ENCODE measurements around the gene C1orf159. TPM values are rescaled to one million over a fixed set of nuclear protein-coding genes. Genes with fewer than 3 reads are reported as not detected.
A peak's percentile ranks its signal among the peaks of the same experiment; 100 is the strongest.

C1orf159 gene
- total and polyA plus RNA-seq, 2 experiments from 2014 or later: 9.6 to 21.5 TPM

DNA sequence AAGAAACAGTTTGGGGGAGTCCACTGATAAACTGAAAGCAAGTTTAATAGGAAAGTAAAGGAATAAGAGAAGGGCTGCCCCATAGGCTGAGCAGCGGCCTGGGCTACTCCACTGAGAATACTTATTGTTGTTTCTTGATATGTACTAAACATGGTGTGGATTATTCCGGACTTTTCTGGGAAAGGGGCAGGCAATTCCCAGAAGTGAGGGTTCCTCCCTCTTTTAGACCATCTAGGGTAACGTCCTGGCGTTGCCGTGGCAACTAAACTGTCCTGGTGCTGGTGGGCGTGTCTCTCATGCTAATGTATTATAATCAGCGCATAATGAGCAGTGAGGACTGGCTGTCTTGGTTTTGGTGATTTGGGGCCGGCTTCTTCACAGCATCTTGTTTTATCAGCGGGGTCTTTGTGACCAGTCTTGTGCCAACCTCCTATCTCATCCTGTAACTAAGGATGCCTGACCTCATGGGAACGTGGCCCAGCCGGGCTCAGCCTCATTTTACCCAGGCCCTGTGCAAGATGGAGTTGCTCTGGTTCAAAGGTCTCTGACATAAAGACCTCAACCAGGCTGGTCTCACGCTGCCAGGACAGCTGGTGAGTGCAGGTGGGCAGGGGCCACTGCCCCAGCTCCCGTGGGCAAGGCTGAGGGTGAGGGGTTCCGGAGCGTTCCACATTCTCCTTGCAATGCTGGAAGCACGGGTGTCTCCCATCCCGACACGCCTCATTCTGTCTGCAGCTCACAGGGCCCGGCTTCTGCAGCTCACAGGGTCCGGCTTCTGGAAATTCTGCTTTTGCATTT, 19.6 kb upstream of the C1orf159 start:
- H3K4me2 ChIP-seq: no peak overlapping the region
- no peak overlapping the region for H3K27ac ChIP-seq (ENCODE audit: low read depth)
- no peaks in the 10 kb centered on the region for H3K9me3 Mint-ChIP-seq
- TF ChIP-seq ZNF114 (CRISPR knock-in tag; IDR thresholded peaks at IDR 0.05): no peak
- no peak for TF ChIP-seq CTCF (conservative IDR thresholded peaks at IDR 0.05; ENCODE audit: low read depth in 2 of 2)
- no peak for TF ChIP-seq EZH2 (IDR thresholded peaks at IDR 0.05; ENCODE audit: low read depth, unreplicated experiment)
- no peak for TF ChIP-seq JUNB (IDR thresholded peaks at IDR 0.05; ENCODE audit: unreplicated experiment)
- peaks cover 6% of the 10 kb centered on the region; the same call in 1 of the 2 replicates for H3K4me1 ChIP-seq (ENCODE audit: insufficient read depth)
- DNase-seq (ENCODE audit: low spot score) (peak; percentile 78), ATAC-seq (no peak)
- H3K27me3 Mint-ChIP-seq (ENCODE audit: insufficient read depth, low read depth, poor library complexity): peaks cover 7% of the 10 kb centered on the region
- no peaks in the 10 kb centered on the region for H4K20me1 ChIP-seq (replicated peaks; ENCODE audit: insufficient read depth)
- no peak overlapping the region for H3K4me3 ChIP-seq
- H3K4me1 Mint-ChIP-seq: peaks cover 13% of the 10 kb centered on the region
- no peaks in the 10 kb centered on the region for H3K36me3 Mint-ChIP-seq (ENCODE audit: low read depth)
- no peaks in the 10 kb centered on the region for H3K79me2 ChIP-seq (replicated peaks; ENCODE audit: insufficient read depth)
- H3K9me2 ChIP-seq (ENCODE audit: insufficient read depth): no peaks in the 10 kb centered on the region
- no peaks in the 10 kb centered on the region for H3K36me3 ChIP-seq (ENCODE audit: insufficient read depth)
- no peak overlapping the region for H3K27ac Mint-ChIP-seq
- H3K4me3 Mint-ChIP-seq: no peak overlapping the region; the same call in 2 of the 3 replicates
- 0 out of 2 replicates have a peak, but pooled peaks cover 5% of the 10 kb centered on the region for H3F3A ChIP-seq (replicated peaks; ENCODE audit: low read depth)
- H3K27me3 ChIP-seq (ENCODE audit: insufficient read depth): peaks cover 6% of the 10 kb centered on the region; the same call in 1 of the 2 replicates
- H2AFZ ChIP-seq: no peak overlapping the region

GRCh38 chr1:1134300-1134970, 18.5 kb upstream of the C1orf159 start:
- no peaks in the 10 kb centered on the region for H3K79me2 ChIP-seq (replicated peaks; ENCODE audit: insufficient read depth)
- DNase-seq (ENCODE audit: low spot score): no peak
- no peak overlapping the region for H2AFZ ChIP-seq
- H3F3A ChIP-seq (replicated peaks; ENCODE audit: low read depth): peaks cover 5% of the 10 kb centered on the region; the same call in 1 of the 2 replicates
- H3K9me3 Mint-ChIP-seq: no peaks in the 10 kb centered on the region
- H3K4me2 ChIP-seq: no peak overlapping the region
- peaks cover 13% of the 10 kb centered on the region for H3K4me1 Mint-ChIP-seq
- H3K4me1 ChIP-seq (ENCODE audit: insufficient read depth): peaks cover 6% of the 10 kb centered on the region; the same call in 1 of the 2 replicates
- TF ChIP-seq CTCF (conservative IDR thresholded peaks at IDR 0.05; ENCODE audit: low read depth in 2 of 2) (no peak), NANOG (IDR thresholded peaks at IDR 0.05; ENCODE audit: borderline replicate concordance) (no peak), EZH2 (IDR thresholded peaks at IDR 0.05; ENCODE audit: low read depth, unreplicated experiment) (no peak), STAT1 (IDR thresholded peaks at IDR 0.05; ENCODE audit: unreplicated experiment) (no peak), CREB1 (CRISPR knock-in tag; IDR thresholded peaks at IDR 0.05; ENCODE audit: low read depth) (no peak), ZNF114 (CRISPR knock-in tag; IDR thresholded peaks at IDR 0.05) (no peak), ETS1 (IDR thresholded peaks at IDR 0.05) (no peak)
- TF ChIP-seq, protein P1, sequence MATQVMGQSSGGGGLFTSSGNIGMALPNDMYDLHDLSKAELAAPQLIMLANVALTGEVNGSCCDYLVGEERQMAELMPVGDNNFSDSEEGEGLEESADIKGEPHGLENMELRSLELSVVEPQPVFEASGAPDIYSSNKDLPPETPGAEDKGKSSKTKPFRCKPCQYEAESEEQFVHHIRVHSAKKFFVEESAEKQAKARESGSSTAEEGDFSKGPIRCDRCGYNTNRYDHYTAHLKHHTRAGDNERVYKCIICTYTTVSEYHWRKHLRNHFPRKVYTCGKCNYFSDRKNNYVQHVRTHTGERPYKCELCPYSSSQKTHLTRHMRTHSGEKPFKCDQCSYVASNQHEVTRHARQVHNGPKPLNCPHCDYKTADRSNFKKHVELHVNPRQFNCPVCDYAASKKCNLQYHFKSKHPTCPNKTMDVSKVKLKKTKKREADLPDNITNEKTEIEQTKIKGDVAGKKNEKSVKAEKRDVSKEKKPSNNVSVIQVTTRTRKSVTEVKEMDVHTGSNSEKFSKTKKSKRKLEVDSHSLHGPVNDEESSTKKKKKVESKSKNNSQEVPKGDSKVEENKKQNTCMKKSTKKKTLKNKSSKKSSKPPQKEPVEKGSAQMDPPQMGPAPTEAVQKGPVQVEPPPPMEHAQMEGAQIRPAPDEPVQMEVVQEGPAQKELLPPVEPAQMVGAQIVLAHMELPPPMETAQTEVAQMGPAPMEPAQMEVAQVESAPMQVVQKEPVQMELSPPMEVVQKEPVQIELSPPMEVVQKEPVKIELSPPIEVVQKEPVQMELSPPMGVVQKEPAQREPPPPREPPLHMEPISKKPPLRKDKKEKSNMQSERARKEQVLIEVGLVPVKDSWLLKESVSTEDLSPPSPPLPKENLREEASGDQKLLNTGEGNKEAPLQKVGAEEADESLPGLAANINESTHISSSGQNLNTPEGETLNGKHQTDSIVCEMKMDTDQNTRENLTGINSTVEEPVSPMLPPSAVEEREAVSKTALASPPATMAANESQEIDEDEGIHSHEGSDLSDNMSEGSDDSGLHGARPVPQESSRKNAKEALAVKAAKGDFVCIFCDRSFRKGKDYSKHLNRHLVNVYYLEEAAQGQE (IDR thresholded peaks at IDR 0.05; ENCODE audit: unreplicated experiment): no peak
- H3K9me2 ChIP-seq (ENCODE audit: insufficient read depth): no peaks in the 10 kb centered on the region
- no peak overlapping the region for H3K27ac ChIP-seq (ENCODE audit: low read depth)
- no peaks in the 10 kb centered on the region for H3K36me3 ChIP-seq (ENCODE audit: insufficient read depth)
- ATAC-seq: no peak
- H3K4me3 Mint-ChIP-seq: no peak overlapping the region
- H3K27ac Mint-ChIP-seq: no peak overlapping the region
- H4K20me1 ChIP-seq (replicated peaks; ENCODE audit: insufficient read depth): no peaks in the 10 kb centered on the region
- no peak overlapping the region for H3K4me3 ChIP-seq
- H3K27me3 Mint-ChIP-seq (ENCODE audit: insufficient read depth, low read depth, poor library complexity): peaks cover 8% of the 10 kb centered on the region
- peaks cover 6% of the 10 kb centered on the region; the same call in 1 of the 2 replicates for H3K27me3 ChIP-seq (ENCODE audit: insufficient read depth)
- H3K36me3 Mint-ChIP-seq (ENCODE audit: low read depth): no peaks in the 10 kb centered on the region
